HG03097 (cell line): Measurements from ENCODE around the gene KSR2.
"Not testable (repeated sequence)": the region's sequence is repeated elsewhere in the genome, so short reads cannot be mapped to it uniquely, and the experiment has no call there.

ENCODE experiments used
- ATAC-seq: cut with Tn5 transposase; IDR thresholded peaks from one replicate; pipeline ENCODE4 v1.9.1; 2021; ENCODE audit not compliant: unreplicated experiment, low FRiP score

KSR2 gene

GRCh38 chr12:117660896-117661295 is 307.9 kb downstream of the KSR2 start:
- no peak for ATAC-seq

GRCh38 chr12:117658226-117658625 is 310.6 kb downstream of the KSR2 start:
- ATAC-seq, result no peak

- no peak for ATAC-seq
Observed at GRCh38 chr12:117649796-117650195, 319.0 kb downstream of the KSR2 start.

GRCh38 chr12:117646520-117646919 is 322.3 kb downstream of the KSR2 start:
- no peak for ATAC-seq

- ATAC-seq, result no peak
Observed at GRCh38 chr12:117645473-117645872, 323.3 kb downstream of the KSR2 start.

- ATAC-seq, result no peak
Observed at GRCh38 chr12:117643971-117644370, 324.8 kb downstream of the KSR2 start.

GRCh38 chr12:117641885-117642284 is 326.9 kb downstream of the KSR2 start:
- ATAC-seq, result no peak

DNA sequence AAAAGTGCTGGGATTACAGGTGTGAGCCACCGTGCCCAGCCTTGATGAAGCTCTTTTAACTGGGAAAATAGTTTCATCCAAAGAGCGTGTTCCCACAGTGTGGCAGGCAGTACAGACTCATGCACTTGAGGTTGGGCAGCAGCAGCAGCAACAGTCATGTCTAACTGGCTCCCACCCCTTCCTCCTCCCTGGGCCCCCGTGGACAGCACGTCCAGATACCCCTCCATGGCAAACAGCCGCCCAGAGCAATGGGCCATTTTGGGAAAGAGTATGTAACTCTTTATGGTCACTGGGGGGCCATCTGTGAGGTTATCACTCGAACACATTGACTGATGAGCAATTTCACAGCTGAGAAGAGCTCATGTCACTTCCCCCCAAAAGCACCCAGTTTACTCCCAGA is 328.3 kb downstream of the KSR2 start:
- ATAC-seq, result no peak

- ATAC-seq, result no peak
Observed at GRCh38 chr12:117629454-117629853, 339.3 kb downstream of the KSR2 start.

DNA sequence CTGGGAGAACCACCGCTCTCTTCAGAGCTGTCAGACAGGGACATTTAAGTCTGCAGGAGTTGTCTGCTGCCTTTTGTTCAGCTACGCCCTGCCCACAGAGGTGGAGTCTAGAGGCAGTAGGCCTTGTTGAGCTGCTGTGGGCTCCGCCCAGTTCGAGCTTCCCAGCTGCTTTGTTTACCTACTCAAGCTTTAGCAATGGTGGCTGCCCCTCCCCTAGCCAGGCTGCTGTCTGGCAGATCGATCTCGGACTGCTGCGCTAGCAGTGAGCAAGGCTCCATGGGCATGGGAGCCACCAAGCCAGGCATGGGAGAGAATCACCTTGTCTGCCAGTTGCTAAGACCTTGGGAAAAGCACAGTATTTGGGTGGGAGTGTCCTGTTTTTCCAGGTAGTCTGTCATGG is 340.1 kb downstream of the KSR2 start:
- not testable (repeated sequence) for ATAC-seq

GRCh38 chr12:117622741-117623140 is 346.0 kb downstream of the KSR2 start:
- no peak for ATAC-seq

GRCh38 chr12:117622087-117622486 is 346.7 kb downstream of the KSR2 start:
- ATAC-seq, result no peak

GRCh38 chr12:117607778-117608177 is 361.0 kb downstream of the KSR2 start:
- ATAC-seq, result no peak

DNA sequence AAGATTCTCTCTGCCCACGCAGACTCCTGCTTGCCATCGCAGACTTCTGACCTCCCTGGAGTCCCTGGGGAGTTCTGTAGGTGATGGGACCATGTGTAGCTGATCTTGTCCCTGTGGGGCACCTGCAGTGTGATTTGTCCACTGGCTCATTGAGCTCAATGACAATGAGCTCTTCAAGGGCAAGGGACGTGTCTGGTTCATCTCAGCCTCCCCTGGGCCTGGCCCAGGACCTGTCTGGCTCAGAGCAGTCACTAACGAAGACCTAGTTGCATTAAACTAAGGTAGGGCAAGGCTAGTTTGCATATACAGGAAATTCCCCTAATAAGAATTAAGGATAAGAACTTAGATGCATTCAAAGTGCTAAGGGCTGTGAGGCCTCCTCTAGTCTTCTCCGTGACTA is 361.8 kb downstream of the KSR2 start:
- ATAC-seq, result no peak

DNA sequence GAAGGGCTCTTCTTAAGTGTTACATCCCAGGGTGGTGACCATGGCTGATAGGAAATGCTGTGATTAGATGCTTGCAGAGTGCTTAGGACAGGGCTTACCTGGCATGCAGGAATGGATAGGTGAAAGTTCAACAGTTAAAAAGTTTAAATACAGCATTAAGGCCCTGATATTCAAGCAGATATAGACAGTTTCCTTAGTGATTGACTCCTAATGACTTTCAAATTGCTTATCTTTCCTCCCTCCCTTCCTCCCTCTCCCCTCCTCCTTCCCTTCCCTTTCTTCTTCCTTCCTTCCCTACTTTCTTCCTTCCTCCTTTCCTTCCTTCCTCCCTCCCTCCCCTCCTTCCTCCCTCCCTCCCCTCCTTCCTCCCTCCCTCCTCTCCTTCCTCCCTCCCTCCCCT is 362.8 kb downstream of the KSR2 start:
- ATAC-seq, result no peak

DNA sequence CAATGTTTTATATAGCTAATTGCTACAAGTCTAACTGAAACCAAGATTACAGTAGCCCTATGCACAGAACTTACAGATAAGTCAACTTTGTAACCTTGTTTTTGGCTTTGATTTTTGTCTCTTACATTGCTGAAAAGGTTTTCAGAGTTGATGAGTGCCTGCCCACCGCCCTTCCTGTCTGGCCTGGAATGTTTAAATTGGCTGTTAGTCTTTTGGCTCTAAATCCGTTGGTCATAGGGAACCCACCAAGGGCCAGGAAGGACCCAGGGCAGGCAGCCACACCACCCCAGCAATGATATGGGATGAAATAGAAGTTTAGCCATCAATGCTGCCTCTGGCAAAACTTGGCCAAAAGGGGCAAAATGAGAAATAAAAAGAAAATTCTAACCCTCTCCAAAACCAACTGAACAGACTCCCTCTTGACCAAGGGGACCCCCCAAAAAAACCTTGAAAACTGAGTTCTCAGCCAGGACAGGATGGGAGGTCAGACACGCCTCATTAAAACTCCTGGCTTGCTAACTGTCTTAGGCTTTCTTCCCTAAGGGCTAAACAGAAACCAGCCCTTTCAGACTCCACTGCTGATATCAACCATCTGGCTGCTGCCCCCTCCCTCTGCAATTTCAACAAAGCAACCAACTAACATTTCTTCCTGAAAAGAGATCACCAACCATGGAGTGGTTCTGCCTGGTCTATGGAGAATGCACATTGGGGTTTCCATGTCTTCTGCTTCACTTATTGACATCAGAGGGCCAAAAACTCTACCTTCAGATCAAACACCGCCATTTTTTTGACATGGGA is 365.3 kb downstream of the KSR2 start:
- ATAC-seq, result no peak

DNA sequence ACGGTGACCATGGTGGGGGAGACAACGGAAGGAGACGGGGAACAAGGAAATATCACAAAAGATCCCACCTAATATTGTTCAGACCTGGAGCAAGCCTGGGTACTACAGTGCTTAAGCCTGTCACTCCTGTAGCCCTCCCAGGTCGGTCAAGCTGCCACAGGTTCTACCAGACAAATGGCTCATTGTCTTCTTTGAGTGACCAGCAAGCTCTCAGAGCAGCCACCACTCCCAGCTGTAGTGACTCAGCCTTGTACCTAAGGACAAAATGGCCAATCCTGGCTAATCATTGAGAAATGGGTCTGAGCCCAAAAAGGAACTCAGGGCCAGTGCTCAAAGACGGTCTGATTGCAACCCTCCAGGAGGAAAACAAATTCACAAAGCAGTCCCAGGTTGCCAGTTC is 368.9 kb downstream of the KSR2 start:
- ATAC-seq, result no peak

- ATAC-seq, result no peak
Observed at GRCh38 chr12:117596968-117597367, 371.8 kb downstream of the KSR2 start.

DNA sequence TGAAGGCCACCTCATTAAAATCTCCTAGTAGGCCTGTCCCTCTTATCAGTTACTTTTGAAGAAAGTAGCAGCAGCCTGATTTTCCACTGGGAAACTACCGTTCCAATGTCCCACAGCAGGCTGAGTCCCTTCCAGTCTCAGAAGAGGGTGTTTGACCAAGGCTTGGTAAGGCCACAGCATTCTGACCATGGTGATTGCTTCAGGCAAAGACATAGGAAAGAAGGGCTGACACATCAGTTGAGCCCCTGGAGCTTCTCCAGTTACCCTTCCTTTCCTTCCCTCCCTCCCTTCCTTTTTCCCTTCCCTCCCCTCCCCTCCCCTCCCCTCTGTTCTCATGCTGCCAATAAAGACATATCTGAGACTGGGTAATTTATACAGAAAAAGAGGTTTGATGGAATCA is 373.0 kb downstream of the KSR2 start:
- ATAC-seq, result no peak

DNA sequence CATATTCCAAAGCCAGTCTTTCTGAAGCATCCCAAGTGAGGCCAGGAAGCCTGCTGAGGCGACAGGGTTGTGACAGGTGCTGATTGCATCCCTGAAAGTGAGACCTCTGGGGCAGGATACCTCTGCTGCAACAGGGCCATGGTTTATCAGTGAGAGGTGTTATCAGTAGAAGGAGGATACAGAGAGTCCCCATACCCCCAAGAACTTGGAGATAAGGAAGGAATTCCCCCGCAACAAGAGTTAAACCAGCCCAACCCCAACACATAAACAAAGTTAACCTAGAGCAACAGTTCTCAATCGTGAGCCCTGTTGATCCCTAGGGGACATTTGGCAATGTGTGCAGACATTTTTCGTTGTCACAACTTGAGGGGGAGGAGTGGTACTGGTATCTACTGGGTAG is 374.3 kb downstream of the KSR2 start:
- ATAC-seq, result no peak

DNA sequence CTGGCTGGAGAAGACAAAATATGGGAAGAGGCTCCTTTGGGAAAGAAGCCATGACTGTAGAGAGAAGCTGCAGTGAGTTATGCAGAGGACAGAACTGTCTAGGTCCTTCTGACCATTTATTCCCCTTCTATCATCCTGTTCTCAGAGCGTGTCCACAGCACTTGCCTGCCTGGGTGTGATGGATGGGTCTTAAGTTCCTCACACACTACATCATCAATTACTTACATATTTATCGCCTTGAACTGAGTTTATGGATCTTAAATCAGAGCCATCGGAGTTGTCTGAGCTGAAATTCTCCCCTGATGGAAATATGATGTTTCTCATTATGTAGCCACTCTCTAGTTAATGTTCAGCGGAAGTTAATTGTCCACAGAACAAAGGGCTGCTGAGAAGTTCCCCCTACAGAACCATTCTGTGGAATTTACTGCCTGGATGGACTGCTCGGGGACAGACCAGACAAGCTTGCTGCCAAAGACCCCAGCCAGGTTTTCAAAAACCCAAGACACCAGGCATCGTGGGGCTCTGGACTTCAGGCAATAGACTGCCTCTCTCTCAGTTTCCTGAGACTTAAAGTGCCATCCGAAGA is 374.9 kb downstream of the KSR2 start:
- ATAC-seq, result no peak

- no peak for ATAC-seq
Observed at GRCh38 chr12:117592588-117593305, 376.0 kb downstream of the KSR2 start.
